Loucy (cell line): ENCODE measurements around the gene IGDCC3.

Source experiments
- CTCF ChIP-seq: fragments of 200-600 bp; sonication (generic); conservative IDR thresholded peaks from 2 replicates; pipeline ENCODE4 v1.5.1; 2014; ENCODE audit warnings: mild to moderate bottlenecking, antibody characterized with exemption, low read length
- EZH2phosphoT487 ChIP-seq: fragments of 200-600 bp; IDR thresholded peaks from 2 replicates; pipeline ENCODE4 v1.6.1; 2018; ENCODE audit warnings: antibody characterized with exemption, mild to moderate bottlenecking, moderate library complexity, borderline replicate concordance

GRCh38 chr15:65388306-65389080 lies 10.7 kb upstream of the IGDCC3 start:
- TF ChIP-seq CTCF (no peak), EZH2phosphoT487 (no peak)
